Neural progenitor cell (in vitro differentiated cells): ENCODE results near the gene NADSYN1. TPM values are rescaled to one million over a fixed set of nuclear protein-coding genes. Genes with fewer than 3 reads are reported as not detected.
"Not testable (repeated sequence)": the region's sequence is repeated elsewhere in the genome, so short reads cannot be mapped to it uniquely, and the experiment has no call there.

Experiments used
- DNase-seq: peaks from one replicate; pipeline ENCODE4 v3.0.0-alpha.2; 2016; ENCODE audit warnings: low spot score
- H2AFZ ChIP-seq: fragments of 200-600 bp; sonication (generic); replicated peaks from 2 replicates; pipeline ENCODE4 v1.6.1; 2016; ENCODE audit warnings: antibody characterized with exemption
- H3F3A ChIP-seq: fragments of 200-600 bp; sonication (generic); 2 replicates; pipeline ENCODE4 v1.6.1; 2016; ENCODE audit warnings: antibody characterized with exemption, low read depth
- H3K27ac ChIP-seq: fragments of 200-600 bp; sonication (generic); 2 replicates; pipeline ENCODE4 v1.5.1; 2016; ENCODE audit warnings: mild to moderate bottlenecking
- H3K27me3 ChIP-seq: fragments of 200-600 bp; sonication (generic); 2 replicates; pipeline ENCODE4 v1.6.1; 2016; ENCODE audit warnings: mild to moderate bottlenecking, moderate library complexity
- H3K36me3 ChIP-seq: fragments of 200-600 bp; sonication (generic); 2 replicates; pipeline ENCODE4 v1.5.1; 2016
- H3K4me1 ChIP-seq: fragments of 200-600 bp; sonication (generic); 2 replicates; pipeline ENCODE4 v1.6.1; 2016; ENCODE audit warnings: mixed run types
- H3K4me2 ChIP-seq: fragments of 200-600 bp; sonication (generic); 2 replicates; pipeline ENCODE4 v1.6.1; 2016
- H3K4me3 ChIP-seq: fragments of 200-600 bp; sonication (generic); 2 replicates; pipeline ENCODE4 v1.5.1; 2016
- H3K79me2 ChIP-seq: fragments of 200-600 bp; sonication (generic); 2 replicates; pipeline ENCODE4 v1.6.1; 2016; ENCODE audit warnings: low read depth
- H3K9ac ChIP-seq: fragments of 200-600 bp; sonication (generic); 2 replicates; pipeline ENCODE4 v1.6.1; 2016
- H3K9me3 ChIP-seq: fragments of 200-600 bp; sonication (generic); 2 replicates; pipeline ENCODE4 v1.5.1; 2016; ENCODE audit warnings: low read depth
- H4K20me1 ChIP-seq: fragments of 200-600 bp; sonication (generic); 2 replicates; pipeline ENCODE4 v1.6.1; 2016; ENCODE audit warnings: low read depth
- H3K27ac Mint-ChIP-seq: 3 replicates; pipeline ENCODE4 v1.8.0; 2021; ENCODE audit warnings: mixed read lengths
- H3K27me3 Mint-ChIP-seq: 2 replicates; pipeline ENCODE4 v1.8.0; 2022; ENCODE audit warnings: low read depth, mild to moderate bottlenecking, inconsistent platforms, moderate library complexity, mixed read lengths; ENCODE audit not compliant: insufficient read depth
- H3K36me3 Mint-ChIP-seq: 3 replicates; pipeline ENCODE4 v1.8.0; 2021; ENCODE audit warnings: mixed read lengths
- H3K4me1 Mint-ChIP-seq: 3 replicates; pipeline ENCODE4 v1.8.0; 2021; ENCODE audit warnings: mixed read lengths
- H3K4me3 Mint-ChIP-seq: 3 replicates; pipeline ENCODE4 v1.8.0; 2021; ENCODE audit warnings: mild to moderate bottlenecking, moderate library complexity, mixed read lengths
- H3K9me3 Mint-ChIP-seq: 3 replicates; pipeline ENCODE4 v1.8.0; 2020; ENCODE audit warnings: mixed read lengths
- EZH2 ChIP-seq: fragments of 200-600 bp; sonication (generic); IDR thresholded peaks from 2 replicates; pipeline ENCODE4 v1.6.1; 2017; ENCODE audit warnings: antibody characterized with exemption, mild to moderate bottlenecking, moderate library complexity
- EZH2phosphoT487 ChIP-seq: fragments of 200-600 bp; sonication (generic); IDR thresholded peaks from 2 replicates; pipeline ENCODE4 v1.6.1; 2017; ENCODE audit warnings: antibody characterized with exemption
- total RNA-seq: library from RNA; depleted of rRNA; stranded (reverse); fragments of >200 nt; gene quantifications from 2 replicates; pipeline ENCODE4 v1.2.3, GENCODE V29; 2015; ENCODE audit warnings: low replicate concordance
- TF ChIP-seq, protein P1 (sequence below): fragments of 200-600 bp; sonication (generic); IDR thresholded peaks from 2 replicates; pipeline ENCODE4 v1.5.1; 2017; ENCODE audit warnings: antibody characterized with exemption, mild to moderate bottlenecking

NADSYN1 gene
- total RNA-seq, 1 donor from 2014 or later, result 25.0 TPM

DNA sequence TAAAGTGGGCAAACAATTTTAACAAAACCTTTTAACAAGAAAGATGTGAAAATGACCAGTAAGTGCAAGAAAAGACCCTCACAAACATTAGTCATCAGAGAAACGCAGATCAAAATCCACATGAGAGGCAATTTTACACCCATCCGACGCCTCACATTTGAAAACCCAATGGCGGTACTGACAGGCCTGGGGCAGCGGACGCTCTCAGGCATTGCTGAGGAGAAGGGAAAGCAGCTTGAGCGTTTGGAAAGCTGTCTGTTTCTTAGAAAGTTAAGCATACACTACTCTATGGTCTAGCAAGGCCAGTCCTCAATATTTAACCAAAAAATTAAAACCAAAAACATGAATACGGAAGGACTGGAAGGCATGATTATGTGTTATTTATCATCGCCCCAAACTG lies 82.8 kb downstream of the NADSYN1 start:
- peaks cover 3% of the 10 kb centered on the region for H3K9me3 Mint-ChIP-seq
- H3K36me3 Mint-ChIP-seq, result no peaks in the 10 kb centered on the region
- Histone ChIP-seq H3K27me3 (no peaks in the 10 kb centered on the region), H3K4me3 (no peak overlapping the region), H2AFZ (no peak overlapping the region), H3K79me2 (no peaks in the 10 kb centered on the region), H3K27ac (no peak overlapping the region), H3K4me2 (no peak overlapping the region), H3K9me3 (no peaks in the 10 kb centered on the region), H3K9ac (no peak overlapping the region), H3F3A (no peaks in the 10 kb centered on the region), H3K4me1 (no peaks in the 10 kb centered on the region), H3K36me3 (no peaks in the 10 kb centered on the region), H4K20me1 (no peaks in the 10 kb centered on the region)
- peaks cover 8% of the 10 kb centered on the region for H3K4me1 Mint-ChIP-seq
- no peak for TF ChIP-seq EZH2phosphoT487
- TF ChIP-seq, protein P1, sequence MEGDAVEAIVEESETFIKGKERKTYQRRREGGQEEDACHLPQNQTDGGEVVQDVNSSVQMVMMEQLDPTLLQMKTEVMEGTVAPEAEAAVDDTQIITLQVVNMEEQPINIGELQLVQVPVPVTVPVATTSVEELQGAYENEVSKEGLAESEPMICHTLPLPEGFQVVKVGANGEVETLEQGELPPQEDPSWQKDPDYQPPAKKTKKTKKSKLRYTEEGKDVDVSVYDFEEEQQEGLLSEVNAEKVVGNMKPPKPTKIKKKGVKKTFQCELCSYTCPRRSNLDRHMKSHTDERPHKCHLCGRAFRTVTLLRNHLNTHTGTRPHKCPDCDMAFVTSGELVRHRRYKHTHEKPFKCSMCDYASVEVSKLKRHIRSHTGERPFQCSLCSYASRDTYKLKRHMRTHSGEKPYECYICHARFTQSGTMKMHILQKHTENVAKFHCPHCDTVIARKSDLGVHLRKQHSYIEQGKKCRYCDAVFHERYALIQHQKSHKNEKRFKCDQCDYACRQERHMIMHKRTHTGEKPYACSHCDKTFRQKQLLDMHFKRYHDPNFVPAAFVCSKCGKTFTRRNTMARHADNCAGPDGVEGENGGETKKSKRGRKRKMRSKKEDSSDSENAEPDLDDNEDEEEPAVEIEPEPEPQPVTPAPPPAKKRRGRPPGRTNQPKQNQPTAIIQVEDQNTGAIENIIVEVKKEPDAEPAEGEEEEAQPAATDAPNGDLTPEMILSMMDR, result no peak
- TF ChIP-seq EZH2, result no peak
- no peak overlapping the region for H3K4me3 Mint-ChIP-seq
- H3K27me3 Mint-ChIP-seq, result peaks cover 10% of the 10 kb centered on the region
- DNase-seq, result no peak
- no peak overlapping the region for H3K27ac Mint-ChIP-seq

DNA sequence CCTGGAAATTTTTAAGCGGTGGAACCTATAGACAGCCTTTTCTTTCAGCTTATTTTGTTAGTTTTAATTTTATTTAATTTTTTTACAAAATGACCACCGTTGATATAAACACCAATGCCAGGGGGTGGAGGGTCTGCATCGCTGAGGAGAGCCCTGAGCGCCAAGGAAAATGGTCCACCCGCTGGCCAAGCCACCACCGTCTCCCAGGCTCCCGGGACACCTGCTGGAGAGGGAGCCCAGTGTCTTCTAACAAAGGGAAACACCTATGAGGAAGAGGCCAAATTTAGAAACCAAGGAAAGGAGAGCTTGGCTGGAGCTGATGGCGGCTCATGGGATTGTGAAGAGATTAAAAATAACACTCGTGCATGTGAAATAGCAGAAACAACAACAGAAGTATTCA lies 84.5 kb downstream of the NADSYN1 start:
- Mint-ChIP-seq H3K27ac (no peak overlapping the region), H3K36me3 (no peaks in the 10 kb centered on the region), H3K9me3 (peaks cover 5% of the 10 kb centered on the region), H3K4me3 (no peak overlapping the region), H3K4me1 (peaks cover 8% of the 10 kb centered on the region), H3K27me3 (peaks cover 9% of the 10 kb centered on the region)
- no peaks in the 10 kb centered on the region for H4K20me1 ChIP-seq
- no peaks in the 10 kb centered on the region for H3K79me2 ChIP-seq
- no peaks in the 10 kb centered on the region for H3K36me3 ChIP-seq
- H3K4me2 ChIP-seq, result no peak overlapping the region
- H2AFZ ChIP-seq, result no peak overlapping the region
- no peaks in the 10 kb centered on the region for H3K27me3 ChIP-seq
- no peak overlapping the region for H3K4me3 ChIP-seq
- TF ChIP-seq EZH2 (no peak), EZH2phosphoT487 (no peak)
- TF ChIP-seq, protein P1, result no peak
- no peaks in the 10 kb centered on the region for H3K4me1 ChIP-seq
- H3K9ac ChIP-seq, result no peak overlapping the region
- no peaks in the 10 kb centered on the region for H3F3A ChIP-seq
- DNase-seq, result no peak
- no peak overlapping the region for H3K27ac ChIP-seq
- H3K9me3 ChIP-seq, result no peaks in the 10 kb centered on the region

DNA sequence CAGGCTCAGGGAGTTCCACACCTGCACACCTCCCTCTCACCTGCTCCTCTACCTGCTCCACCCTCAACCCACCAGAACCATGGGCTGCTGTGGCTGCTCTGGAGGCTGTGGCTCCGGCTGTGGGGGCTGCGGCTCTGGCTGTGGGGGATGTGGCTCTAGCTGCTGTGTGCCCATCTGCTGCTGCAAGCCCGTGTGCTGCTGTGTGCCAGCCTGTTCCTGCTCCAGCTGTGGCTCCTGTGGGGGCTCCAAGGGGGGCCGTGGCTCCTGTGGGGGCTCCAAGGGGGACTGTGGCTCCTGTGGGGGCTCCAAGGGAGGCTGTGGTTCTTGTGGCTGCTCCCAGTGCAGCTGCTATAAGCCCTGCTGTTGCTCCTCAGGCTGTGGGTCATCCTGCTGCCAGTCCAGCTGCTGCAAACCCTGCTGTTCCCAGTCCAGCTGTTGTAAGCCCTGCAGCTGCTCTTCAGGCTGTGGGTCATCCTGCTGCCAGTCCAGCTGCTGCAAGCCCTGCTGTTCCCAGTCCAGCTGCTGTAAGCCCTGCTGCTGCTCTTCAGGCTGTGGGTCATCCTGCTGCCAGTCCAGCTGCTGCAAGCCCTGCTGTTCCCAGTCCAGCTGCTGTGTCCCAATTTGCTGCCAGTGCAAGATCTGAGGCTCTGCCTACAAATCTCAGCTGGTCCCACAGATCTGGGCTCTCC lies 85.1 kb downstream of the NADSYN1 start, which contains the start of gene KRTAP5-8:
TSS of gene KRTAP5-8 (plus strand) at position 49 of the 689 bp plus-strand sequence. CDS start at position 80, 31 bp downstream.
- H4K20me1 ChIP-seq, H3K27ac ChIP-seq, H3K4me3 Mint-ChIP-seq, H3K36me3 Mint-ChIP-seq, H3K9me3 ChIP-seq, H3K9me3 Mint-ChIP-seq, H3K4me2 ChIP-seq, H2AFZ ChIP-seq, H3F3A ChIP-seq, H3K4me1 ChIP-seq, H3K36me3 ChIP-seq, H3K9ac ChIP-seq, H3K4me3 ChIP-seq, H3K79me2 ChIP-seq, H3K27me3 Mint-ChIP-seq, H3K4me1 Mint-ChIP-seq, H3K27me3 ChIP-seq, H3K27ac Mint-ChIP-seq, DNase-seq: not testable (repeated sequence)

DNA sequence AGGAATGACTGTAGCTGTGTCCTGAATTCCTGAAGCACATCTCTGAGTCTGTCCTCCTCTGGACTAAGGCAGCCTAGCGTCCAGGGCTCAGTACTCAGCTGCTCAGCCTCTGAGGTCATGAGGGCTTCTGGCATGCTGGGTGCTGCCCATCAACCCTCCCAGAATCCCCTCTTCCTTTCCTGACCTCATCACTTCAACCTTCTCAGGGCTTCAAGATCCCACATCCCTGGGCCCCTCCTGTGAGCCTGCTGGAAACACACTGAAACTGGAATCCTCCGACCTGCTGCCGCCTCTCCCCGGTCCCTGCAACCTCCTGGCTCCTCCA lies 85.6 kb downstream of the NADSYN1 start:
- Histone ChIP-seq H3K9me3 (no peaks in the 10 kb centered on the region), H2AFZ (no peak overlapping the region), H3F3A (no peaks in the 10 kb centered on the region), H3K27me3 (no peaks in the 10 kb centered on the region), H3K4me3 (no peak overlapping the region), H3K36me3 (no peaks in the 10 kb centered on the region), H4K20me1 (no peaks in the 10 kb centered on the region), H3K9ac (no peak overlapping the region), H3K4me2 (no peak overlapping the region), H3K79me2 (no peaks in the 10 kb centered on the region), H3K4me1 (no peaks in the 10 kb centered on the region), H3K27ac (no peak overlapping the region)
- Mint-ChIP-seq H3K4me3 (no peak overlapping the region), H3K27me3 (peaks cover 9% of the 10 kb centered on the region), H3K36me3 (no peaks in the 10 kb centered on the region), H3K27ac (no peak overlapping the region), H3K4me1 (peaks cover 11% of the 10 kb centered on the region), H3K9me3 (peaks cover 5% of the 10 kb centered on the region)
- TF ChIP-seq, protein P1, result no peak
- TF ChIP-seq EZH2 (no peak), EZH2phosphoT487 (no peak)
- DNase-seq, result no peak
